Measurements from ENCODE around the gene AANAT.

AANAT gene

DNA sequence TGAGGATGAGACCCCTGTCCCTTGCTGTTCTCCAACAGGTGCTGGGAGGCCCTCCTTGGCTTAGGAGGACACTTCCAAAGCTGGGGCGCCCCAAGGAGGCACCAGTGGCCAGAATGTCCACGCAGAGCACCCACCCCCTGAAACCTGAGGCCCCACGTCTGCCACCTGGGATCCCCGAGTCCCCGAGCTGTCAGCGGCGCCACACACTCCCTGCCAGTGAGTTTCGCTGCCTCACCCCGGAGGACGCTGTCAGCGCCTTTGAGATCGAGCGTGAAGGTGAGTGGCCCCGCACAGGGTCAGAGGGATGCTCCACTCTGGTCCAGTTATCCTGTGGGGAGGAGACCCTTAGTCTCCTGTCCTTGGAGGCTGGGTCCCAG is 1.2 kb downstream of the AANAT start:
- no peak for DNase-seq (ENCODE audit: low spot score)

DNA sequence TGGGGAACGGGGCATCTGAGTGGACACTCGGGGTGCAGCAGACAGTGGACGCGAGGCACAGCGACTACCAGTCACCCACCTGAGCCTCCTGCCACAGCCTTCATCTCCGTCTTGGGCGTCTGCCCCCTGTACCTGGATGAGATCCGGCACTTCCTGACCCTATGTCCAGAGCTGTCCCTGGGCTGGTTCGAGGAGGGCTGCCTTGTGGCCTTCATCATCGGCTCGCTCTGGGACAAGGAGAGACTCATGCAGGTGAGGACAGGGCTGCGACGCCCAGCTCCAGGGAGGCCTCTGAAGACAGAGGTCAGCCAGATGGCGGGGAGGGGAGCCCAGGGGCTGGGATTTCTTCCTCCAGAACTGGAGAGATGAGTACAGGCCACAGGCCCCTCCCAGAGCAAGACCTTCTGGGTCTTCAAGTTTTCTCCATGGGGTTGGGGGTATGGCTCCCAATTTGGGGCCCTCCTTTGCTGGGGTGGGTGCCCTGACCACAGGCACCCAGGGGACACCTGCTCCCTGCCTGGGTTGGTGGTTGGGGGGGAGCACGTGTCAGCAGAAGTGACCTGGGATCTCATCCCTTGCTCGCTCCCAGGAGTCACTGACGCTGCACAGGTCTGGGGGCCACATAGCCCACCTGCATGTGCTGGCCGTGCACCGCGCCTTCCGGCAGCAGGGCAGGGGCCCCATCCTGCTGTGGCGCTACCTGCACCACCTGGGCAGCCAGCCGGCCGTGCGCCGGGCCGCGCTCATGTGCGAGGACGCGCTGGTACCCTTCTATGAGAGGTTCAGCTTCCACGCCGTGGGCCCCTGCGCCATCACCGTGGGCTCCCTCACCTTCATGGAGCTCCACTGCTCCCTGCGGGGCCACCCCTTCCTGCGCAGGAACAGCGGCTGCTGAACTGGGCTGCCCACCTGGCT is 1.9 kb downstream of the AANAT start:
- no peak for DNase-seq (ENCODE audit: low spot score)

DNA sequence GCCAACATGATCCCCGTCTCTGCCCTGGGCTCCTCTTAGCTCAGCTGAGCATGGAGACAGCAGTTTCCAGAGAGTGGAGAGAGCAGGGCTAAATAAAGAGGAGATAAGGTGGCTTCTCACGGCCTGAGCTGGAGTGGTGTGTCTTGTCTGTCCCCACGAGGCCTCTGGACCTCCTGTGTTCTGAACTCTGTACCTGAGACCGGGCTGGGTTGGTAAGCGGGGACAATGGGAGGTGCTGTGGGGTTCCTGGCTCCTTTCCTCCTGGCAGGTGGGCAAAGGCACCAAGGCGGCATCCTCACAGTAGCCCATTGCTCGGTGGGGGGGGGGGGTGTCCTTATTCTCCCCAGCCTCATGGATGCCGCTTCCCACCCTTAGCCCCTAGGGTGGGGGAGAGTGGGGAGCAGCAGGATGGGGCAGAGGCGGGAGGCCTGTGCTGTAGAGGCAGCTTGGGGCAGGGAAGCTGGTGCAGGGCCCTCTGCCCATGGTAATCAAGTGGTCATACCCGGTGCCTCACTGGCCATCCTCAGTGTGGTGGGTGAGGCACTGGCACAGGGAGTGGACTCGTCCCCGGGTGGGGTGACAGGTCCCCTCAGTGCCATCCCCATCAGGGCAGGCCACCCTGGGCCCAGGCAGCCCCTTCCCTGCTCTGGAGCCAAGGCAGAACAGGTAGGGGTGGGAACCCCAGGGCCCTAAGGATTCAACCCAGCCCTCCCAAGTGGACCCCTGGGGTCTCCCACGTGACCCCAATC is 2.8 kb downstream of the AANAT start:
- DNase-seq (ENCODE audit: low spot score), result no peak

DNA sequence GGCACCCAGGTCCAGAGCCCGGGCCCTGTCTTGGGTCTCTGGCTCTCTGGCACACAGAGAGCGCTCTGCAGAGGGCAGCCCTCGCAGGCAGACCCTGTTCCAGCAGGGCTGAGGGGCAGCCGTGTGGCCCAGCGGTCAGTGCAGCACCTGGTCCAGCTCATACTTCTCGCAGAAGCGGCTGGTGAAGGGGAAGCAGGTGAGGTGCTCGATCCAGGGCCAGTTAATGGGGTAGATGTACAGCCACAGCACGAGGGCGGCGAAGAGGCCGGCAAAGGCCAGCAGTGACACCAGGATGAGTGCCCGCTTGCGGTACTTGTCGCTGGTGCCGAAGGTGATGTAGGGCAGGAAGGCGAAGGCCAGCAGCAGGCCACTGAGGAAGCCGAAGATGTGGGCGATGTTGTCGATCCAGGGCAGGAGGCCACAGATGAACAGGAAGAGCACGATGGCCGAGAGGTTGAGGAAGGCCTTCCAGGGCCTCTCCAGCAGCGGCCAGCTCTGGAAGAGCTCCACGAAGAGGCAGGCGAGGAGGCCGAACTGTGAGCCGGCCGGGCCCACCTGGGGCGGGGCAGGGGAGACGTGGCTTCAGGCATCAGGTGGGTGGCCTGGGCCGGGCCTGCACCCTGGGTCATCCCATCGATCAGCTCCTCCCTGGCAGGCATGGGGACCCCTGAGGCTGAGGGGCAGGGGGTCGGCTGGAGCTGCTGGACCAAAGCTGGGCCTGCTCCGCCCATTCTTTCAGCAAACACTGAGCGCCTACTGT is 4.3 kb downstream of the AANAT start:
- no peak for DNase-seq (ENCODE audit: low spot score)

DNA sequence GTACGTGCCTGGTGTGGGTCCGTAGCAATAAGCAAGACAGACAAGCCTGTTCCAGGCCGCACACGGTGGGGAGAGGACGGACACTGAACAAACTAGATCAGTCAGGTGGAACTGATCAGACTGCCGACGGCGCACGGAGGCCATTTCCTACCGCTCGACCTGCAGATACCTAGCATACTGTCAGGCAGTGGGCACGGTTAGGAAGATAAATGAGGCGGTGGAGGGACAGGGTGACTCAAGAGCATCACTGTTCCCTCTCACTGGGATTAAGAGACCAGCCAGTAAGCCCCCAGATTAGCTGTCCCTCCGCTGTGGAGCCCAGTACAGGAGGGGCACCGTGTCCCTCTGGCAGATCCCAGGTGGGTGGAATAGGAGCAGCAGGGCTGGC is 4.8 kb downstream of the AANAT start:
- no peak for DNase-seq (ENCODE audit: low spot score)

DNA sequence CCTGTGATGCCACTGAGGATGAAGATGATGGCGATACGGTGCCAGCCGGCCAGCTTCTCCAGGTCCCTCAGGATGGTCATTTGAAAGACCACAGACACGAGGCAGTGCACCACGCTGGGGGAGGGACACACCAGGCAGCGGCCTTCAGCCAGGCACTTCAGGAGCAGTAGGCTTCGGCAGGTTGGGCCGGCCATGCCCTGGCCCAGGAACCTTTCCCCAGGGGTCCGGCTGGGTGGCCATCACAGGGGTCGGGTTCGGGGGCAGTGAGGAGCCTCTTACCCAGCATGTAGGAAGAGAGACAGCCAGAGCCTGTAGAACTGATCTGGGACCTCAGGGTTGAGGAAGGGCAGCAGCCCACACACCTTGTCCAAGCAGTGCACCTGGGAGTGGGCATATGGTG is 5.3 kb downstream of the AANAT start:
- no peak for DNase-seq (ENCODE audit: low spot score)

DNA sequence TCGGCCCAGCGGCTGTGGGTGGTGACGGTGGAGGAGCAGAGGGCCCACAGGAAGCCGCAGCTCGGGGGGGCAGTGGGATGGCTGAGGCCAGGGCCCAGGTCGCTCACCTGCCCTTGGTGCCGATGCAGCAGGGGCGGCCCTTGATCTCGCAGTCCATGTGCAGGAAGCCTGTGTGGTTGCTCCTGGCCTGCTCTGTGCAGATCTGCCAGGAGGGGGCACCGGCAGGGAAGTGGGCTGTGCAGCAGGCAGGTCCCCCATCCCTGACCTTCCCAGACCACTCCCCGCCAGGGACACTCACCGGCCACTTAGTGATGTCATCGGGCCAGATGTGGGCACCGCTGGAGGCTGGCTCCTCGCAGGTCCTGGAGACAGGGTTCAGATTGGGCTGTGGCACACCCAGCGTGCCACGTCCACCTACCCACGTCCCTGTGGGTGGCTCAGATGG is 6.2 kb downstream of the AANAT start:
- DNase-seq (ENCODE audit: low spot score), result no peak

DNA sequence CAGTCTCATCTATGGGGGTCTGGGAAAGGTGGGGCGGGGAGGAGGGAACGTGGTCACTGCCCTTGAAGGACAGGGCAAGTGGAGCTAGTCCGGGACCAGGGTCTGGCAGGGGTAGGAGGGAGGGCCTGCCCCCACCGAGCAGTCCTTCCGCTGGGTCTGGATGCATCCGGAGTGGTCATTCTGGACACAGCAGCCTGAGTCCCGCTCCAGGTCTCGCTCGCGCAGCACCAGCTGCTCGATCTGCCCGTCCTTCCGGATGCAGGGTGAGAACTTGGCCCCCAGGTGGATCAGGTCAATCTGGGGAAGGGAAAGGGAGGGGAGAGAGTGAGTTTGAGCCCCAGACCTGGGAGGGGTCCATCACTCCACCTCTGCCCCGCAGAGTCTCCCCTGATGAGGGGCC is 6.8 kb downstream of the AANAT start:
- DNase-seq (ENCODE audit: low spot score), result no peak

DNA sequence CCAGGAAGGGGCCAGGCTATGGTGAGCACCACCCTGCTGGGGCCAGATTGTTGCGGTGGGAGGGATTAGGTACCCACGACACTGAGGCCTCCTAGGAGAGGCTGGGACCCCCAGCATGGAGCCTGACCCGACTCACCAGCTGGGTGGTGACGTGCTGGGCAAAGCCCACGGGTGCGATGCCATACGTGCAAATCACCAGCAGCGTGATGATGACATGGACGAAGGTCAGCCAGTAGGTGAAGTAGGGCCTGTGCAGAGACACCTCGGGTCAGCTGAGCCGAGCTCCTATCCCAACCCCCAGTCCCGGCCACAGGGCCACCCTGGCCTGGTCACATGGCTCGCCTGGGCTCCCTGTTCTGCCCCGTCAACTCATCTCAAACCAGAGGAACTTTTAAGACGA is 7.5 kb downstream of the AANAT start:
- no peak for DNase-seq (ENCODE audit: low spot score)

DNA sequence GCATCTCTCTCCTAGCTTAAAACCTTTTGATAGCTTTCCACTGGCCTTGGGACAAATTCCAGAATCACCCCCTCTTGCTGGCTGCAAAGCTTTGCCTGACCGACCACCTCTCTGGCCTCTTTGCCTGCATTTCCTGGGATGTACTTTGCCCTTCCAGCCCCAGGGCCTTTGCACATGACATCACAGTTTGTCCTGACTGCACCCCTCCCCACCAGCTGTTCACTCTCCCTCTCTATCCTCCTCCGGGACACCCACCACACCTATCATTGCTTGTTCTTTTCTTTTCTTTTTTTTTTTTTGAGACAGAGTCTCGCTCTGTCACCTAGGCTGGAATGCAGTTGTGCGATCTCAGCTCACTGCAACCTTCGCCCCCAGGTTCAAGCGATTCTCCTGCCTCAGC is 7.9 kb downstream of the AANAT start:
- no peak for DNase-seq (ENCODE audit: low spot score)

DNA sequence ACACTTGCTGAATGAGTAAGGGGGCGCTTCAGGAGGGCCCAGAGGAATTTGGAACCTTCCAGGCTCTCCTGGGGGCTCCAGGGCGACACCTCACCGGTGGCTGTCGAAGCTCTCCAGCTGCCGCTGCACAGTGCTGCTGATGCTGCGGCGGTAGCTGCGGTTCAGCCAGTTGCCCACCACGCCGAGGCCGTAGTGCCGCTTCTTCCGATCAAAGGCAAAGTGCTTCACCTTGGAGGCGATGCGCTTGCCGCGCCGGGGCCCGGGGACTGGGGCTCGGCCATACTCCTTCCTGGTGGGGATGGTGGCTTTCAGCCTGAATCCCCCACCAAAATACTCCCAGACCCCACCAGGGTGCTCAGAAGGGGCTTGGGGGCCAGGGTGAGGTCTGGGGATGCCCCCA is 9.3 kb downstream of the AANAT start:
- DNase-seq (ENCODE audit: low spot score), result no peak

DNA sequence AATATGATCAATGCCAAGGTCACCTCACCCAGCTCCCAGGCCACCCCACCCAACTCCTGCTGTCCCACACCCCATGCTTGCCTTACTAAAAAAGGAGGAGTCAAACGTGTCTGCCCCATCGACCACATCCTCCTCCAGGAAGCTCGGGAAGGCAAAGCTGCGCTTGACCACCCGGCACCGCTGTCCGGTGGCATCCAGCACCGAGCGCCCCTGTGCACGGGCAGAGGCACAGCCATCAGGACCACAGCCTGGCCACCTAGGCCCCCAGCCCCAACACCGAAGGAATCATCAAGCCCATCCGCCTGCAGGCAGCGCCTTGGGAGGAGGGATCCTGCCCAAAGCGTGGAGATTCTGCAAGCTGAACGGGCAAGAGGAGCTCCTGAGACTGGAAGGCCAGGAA is 10.2 kb downstream of the AANAT start:
- no peak for DNase-seq (ENCODE audit: low spot score)

DNA sequence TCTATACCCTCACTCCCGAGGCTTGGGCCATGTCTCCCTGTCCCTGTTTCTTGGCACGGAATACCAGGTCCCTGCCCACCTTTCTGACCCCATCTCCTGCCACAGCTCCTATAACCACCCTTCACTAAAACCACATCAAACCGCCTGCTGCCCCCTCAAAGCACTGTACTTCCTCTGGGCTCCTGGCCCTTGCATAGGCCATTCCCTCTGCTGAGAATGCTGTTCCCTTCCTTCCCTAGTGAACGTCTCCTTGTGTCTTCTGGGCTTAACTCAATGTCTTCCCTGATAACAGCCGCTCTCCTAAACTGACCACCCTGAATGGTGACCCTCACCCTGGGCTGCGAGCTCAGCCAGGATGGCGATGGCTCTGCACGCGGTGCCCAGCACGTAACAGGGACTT is 10.7 kb downstream of the AANAT start:
- no peak for DNase-seq (ENCODE audit: low spot score)

DNA sequence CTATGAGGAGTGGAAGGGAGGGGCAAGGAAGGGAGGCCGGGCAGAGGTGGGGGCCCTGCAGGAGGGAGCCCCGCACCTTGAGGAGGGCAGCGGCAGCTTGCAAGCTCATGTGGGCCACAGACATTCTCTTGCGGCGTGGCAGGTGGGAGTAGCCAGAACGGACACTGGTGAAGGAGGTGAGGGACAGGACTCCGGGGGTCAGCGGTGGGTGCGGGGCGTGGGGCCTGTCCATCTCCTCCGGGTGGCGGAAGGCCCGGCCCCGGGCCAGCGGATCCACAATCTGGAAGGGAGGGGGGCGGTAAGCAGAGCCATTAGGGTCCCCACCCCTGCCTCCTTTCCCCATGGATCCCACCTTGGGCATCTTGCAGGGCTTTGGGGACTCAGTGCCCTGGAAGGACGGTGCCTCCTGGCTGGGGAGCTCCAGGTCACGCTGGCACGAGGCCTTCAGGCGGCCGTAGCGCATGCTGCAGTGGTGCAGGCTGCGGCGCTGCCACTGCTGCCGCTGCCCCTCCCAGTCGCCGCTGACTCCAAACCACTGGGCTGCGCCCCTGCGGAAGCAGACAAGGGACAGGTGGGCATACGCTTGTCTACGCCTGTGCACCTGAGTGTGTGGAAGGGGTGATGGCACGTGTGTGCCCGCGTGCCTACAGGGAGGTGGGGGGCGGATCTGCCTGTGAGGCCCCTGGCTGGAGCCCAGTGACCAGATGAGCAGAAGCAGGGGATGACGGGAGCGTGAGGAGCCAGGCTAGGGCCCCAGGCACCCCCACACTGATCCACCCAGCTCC is 11.5 kb downstream of the AANAT start:
- no peak for DNase-seq (ENCODE audit: low spot score)

DNA sequence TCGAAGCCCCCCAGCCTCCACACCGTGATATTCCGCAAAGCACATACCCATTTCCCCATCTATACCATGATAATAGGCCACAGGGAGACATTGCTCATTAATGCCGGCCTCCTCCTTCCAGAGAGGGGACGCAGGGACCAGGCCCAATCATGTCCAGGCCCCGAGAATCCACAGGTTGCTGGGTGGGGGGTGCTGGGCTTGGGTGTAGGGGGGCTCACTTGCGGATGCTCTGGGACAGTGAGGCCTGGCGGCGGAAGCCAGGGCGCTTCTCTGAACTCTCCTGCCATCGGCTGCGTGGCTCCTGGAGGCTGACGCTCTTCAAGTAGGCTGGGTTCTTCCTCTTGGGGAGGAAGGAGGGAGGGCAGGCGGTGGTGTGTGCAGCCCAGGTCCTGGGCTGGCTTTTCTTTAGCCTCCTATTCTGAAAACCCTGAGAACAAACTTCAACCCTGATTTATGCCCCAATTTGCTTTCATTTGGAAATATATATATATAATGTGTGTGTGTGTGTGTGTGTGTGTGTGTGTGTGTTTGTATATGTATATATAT is 12.2 kb downstream of the AANAT start:
- DNase-seq (ENCODE audit: low spot score), result no peak

DNA sequence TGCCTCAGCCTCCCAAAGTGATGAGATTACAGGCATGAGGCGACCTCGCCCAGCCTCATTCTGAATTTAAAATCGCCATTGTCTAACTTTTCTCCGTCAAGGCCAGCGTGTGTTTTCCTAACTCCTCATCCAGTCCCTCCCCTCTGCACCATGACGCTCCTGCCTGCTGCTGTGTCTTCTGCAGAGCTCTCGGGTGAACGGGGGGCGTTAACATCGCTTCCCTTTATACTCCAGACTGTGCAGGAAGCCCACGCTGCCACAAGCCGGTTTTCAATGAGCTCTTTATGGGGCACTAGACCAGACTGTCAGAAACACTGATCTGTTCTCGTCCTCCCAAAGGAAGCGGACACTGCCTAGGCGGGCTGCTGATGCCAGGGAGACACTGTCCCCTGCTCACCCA is 13.2 kb downstream of the AANAT start:
- no peak for DNase-seq (ENCODE audit: low spot score)

DNA sequence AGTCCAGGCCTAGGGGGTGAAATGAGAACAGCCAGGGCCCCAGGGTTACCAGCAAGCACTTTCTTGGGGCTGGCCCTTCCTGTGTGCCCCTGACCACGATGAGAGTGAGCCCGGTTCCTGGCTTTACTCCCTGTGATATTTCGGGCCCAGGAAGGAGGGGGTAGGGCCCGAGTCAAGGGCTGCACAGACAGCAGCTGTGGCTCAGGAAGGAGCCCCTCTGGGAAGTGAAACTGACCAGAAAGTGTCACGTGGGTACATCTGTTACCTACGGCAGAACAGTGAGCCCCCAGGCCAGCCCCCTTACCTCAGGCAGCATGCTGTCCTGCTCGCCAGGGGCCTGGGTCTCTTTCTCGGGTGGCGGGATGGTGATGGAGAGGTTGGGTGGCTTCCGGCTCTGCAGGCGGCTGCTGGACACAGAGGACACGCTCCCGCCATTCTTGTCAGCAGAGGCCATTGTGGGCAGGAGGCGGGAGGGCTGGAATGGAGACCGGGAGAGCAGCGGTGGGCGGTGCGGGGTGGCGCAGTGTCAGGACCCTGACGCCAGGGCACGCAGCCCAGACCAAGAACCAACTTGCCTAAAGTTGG is 13.8 kb downstream of the AANAT start:
- DNase-seq (ENCODE audit: low spot score), result no peak

DNA sequence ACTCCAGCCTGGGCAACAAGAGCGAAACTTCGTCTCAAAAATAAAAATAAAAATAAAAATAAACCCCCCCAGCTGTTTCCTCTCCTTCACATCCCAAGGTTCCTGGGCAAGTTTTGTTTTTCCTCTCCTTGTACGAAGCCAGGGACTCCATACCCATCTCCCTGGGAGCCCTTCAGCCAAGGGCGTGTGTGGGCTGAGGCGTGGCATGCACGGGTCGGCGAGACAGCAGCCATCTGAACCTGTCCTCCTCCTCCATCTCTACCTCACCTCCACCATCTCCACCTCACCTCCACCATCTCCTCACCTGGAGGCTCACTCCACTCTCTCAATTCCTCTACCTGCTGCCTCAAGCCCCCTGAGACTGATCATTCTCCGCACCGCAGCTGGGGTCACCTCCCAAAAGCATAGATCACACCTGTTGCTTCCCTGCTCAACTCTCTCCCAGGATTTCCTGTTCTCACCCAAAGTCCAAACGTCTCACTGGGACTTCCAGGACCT is 16.9 kb downstream of the AANAT start:
- no peak for DNase-seq (ENCODE audit: low spot score)

DNA sequence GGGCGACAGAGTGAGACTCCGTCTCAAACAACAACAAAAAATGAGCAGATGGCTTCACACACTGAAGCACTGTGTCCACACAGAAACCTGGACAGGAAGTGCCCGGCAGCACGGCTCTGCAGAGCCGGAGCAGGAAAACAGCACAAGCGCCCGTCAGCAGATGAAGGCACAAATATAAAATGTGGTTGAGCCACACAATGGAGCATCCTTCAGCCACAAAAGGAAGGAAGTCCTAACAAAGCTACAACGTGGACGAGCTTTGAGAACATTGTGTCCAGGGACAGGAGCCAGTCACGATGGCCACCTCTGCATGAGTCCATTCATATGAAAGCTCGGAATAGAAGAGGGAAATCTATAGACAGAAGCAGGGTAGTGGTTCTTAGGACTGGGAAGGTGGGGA is 18.2 kb downstream of the AANAT start:
- DNase-seq (ENCODE audit: low spot score), result no peak

DNA sequence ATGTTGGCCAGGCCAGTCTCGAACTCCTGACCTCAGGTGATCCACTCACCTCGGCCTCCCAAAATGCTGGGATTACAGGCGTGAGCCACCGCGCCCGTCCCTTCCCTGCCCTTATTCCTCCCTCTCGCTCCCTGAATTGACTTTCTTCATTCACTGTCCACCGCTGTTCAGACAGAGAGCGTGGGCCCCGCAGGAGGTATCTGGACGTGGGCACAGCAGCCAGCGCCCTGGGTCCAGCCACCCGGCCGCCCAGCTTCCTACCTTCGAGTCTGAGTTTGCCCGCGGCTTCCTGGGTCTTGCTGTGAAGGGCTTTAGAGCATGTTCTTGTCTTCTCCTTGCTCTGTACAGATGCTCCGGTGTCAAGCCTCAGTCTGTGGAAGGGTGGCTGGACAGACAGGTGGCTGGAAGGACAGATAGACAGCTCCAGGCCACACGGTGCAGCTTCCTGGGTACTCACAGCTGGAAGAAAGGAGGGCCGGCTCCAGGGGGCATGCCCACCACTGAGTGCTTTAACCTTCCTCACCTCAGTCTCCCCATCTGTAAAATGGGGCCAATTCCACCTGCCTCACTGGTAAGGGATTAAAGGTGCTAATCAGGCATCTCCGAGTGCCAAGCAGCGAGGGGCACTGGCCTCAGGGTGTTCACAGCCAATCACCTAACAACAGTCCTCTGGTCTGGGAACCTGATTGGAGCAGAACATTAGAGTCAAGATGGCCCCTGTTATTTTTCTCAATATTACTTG is 20.2 kb downstream of the AANAT start:
- no peak for DNase-seq (ENCODE audit: low spot score)
